Progenitor cell of endocrine pancreas (in vitro differentiated cells): ENCODE results near the gene DDB1. TPM values are rescaled to one million over a fixed set of nuclear protein-coding genes. Genes with fewer than 3 reads are reported as not detected.

ENCODE experiments used
- DNase-seq: peaks from one replicate; pipeline ENCODE4 v3.0.0; 2021; ENCODE audit warnings: low spot score; ENCODE audit not compliant: unreplicated experiment
- H3K27ac Mint-ChIP-seq: 2 replicates; pipeline ENCODE4 v1.8.0; 2021; ENCODE audit warnings: mild to moderate bottlenecking, moderate library complexity, mixed read lengths
- H3K27me3 Mint-ChIP-seq: 2 replicates; pipeline ENCODE4 v1.8.0; 2021; ENCODE audit warnings: mixed read lengths
- H3K36me3 Mint-ChIP-seq: 2 replicates; pipeline ENCODE4 v1.8.0; 2022; ENCODE audit warnings: mixed read lengths; ENCODE audit not compliant: insufficient read depth
- H3K4me1 Mint-ChIP-seq: 2 replicates; pipeline ENCODE4 v1.8.0; 2021; ENCODE audit warnings: low read depth, mixed read lengths
- H3K4me3 Mint-ChIP-seq: 2 replicates; pipeline ENCODE4 v1.8.0; 2021; ENCODE audit warnings: low read depth, mild to moderate bottlenecking, moderate library complexity, mixed read lengths
- H3K9me3 Mint-ChIP-seq: 2 replicates; pipeline ENCODE4 v1.8.0; 2021; ENCODE audit warnings: low read depth, mixed read lengths
- CTCF ChIP-seq: fragments of 200-600 bp; sonication (generic); IDR thresholded peaks from one replicate; pipeline ENCODE4 v1.5.0; 2021; ENCODE audit warnings: antibody characterized with exemption, mild to moderate bottlenecking; ENCODE audit not compliant: unreplicated experiment
- total RNA-seq: library from RNA; stranded (reverse); gene quantifications from 2 replicates; pipeline ENCODE4 v1.2.1, GENCODE V29; 2021

Gene DDB1
- total RNA-seq, 1 donor from 2014 or later, result 254 TPM

- no peak overlapping the region for H3K27ac Mint-ChIP-seq
These were observed 41.8 kb downstream of the DDB1 start for GRCh38 chr11:61290905-61291690.

GRCh38 chr11:61287338-61287977 lies 45.4 kb downstream of the DDB1 start:
- H3K27ac Mint-ChIP-seq, result no peak overlapping the region
- peaks cover 5% of the 10 kb centered on the region for H3K27me3 Mint-ChIP-seq
- no peaks in the 10 kb centered on the region for H3K9me3 Mint-ChIP-seq
- peaks cover 35% of the 10 kb centered on the region for H3K36me3 Mint-ChIP-seq
- no peak overlapping the region for H3K4me3 Mint-ChIP-seq
- DNase-seq, result no peak
- peaks cover 1% of the 10 kb centered on the region for H3K4me1 Mint-ChIP-seq
- TF ChIP-seq CTCF, result no peak

More at GRCh38 chr11:61290905-61291690, 41.8 kb downstream of the DDB1 start:
- no peak overlapping the region for H3K4me3 Mint-ChIP-seq
- H3K4me1 Mint-ChIP-seq, result peaks cover 9% of the 10 kb centered on the region
- DNase-seq, result no peak
- H3K9me3 Mint-ChIP-seq, result no peaks in the 10 kb centered on the region
- H3K36me3 Mint-ChIP-seq, result peaks cover 7% of the 10 kb centered on the region
- TF ChIP-seq CTCF, result no peak
- H3K27me3 Mint-ChIP-seq, result peaks cover 10% of the 10 kb centered on the region

GRCh38 chr11:61283613-61284012 lies 49.3 kb downstream of the DDB1 start:
- no peak for TF ChIP-seq CTCF
- no peak overlapping the region for H3K4me3 Mint-ChIP-seq
- H3K27ac Mint-ChIP-seq, result no peak overlapping the region
- peaks cover 3% of the 10 kb centered on the region for H3K27me3 Mint-ChIP-seq
- H3K36me3 Mint-ChIP-seq, result peaks cover 47% of the 10 kb centered on the region
- peaks cover 1% of the 10 kb centered on the region for H3K4me1 Mint-ChIP-seq
- no peaks in the 10 kb centered on the region for H3K9me3 Mint-ChIP-seq
- no peak for DNase-seq

GRCh38 chr11:61281581-61282250 lies 51.2 kb downstream of the DDB1 start:
- Mint-ChIP-seq H3K4me3 (no peak overlapping the region), H3K36me3 (peaks cover 46% of the 10 kb centered on the region)

More at GRCh38 chr11:61281581-61282250, 51.2 kb downstream of the DDB1 start:
- Mint-ChIP-seq H3K4me1 (peaks cover 1% of the 10 kb centered on the region), H3K27ac (no peak overlapping the region), H3K27me3 (peaks cover 3% of the 10 kb centered on the region), H3K9me3 (no peaks in the 10 kb centered on the region)
- peak; percentile 39 for DNase-seq
- no peak for TF ChIP-seq CTCF
